Measurements from ENCODE around the gene ATP13A3. TPM values are rescaled to one million over a fixed set of nuclear protein-coding genes. Genes with fewer than 3 reads are reported as not detected.

The ATP13A3 gene
- total and polyA plus RNA-seq, 10 of the 15 experiments (the other 5 are each of a cell fraction or from before 2014, with no cell fraction given): 14.0 to 108 (median 69.5) TPM

DNA sequence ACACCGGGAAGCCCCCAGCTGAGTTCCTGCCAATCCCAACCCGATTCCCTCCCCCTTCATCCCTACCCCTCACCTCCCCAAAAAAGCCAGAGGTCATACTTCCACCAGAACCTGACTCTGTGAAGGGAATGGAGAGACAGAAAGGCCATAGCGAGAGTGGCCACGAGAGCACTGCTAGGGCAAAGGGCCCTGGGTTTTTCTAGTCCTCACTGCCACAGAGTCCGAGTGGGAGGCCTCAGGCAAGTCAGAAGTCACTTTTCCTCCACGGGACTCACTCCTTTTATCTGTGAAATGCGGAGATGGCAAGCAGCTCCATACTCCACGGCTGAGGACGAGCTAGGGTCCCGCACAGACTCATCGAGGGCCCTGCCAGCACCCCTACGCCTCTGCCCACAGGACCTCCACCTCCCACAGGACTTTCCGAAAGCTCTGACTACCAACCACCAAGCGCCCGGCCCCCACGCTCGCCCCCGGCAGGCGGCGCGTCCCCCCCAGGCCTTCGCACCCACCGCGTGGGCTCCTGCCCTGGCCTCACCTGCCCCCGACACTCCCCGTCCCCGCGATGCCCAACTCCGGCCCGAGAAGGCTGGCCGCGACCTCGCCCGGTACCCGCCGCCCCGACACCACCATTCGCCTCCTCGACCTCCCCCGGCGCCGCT lies 792 bp downstream of the ATP13A3 start:
- DNase-seq (ENCODE audit: low read depth, low spot score): no peak
- RAD21 ChIA-PET (ENCODE audit: unreplicated experiment): interaction anchor here (1.0 to 4.2 kb wide), 6 partner anchors 11 to 185 kb away, joined by 3 to 39 read pairs (median 7); no protein-coding TSS in a partner anchor
- CTCF ChIA-PET: interaction anchor here (0.6 to 4.2 kb wide), 6 partner anchors 11 to 748 kb away, joined by 3 to 58 read pairs (median 4); no protein-coding TSS in a partner anchor
- H3K27me3 ChIP-seq (replicated peaks in 1 of 2; ENCODE audit: control insufficient read depth in 2 of 2, insufficient read depth in 2 of 2, low read length in 1 of 2): no peaks in the 10 kb centered on the region
- TF ChIP-seq ZBED1 (IDR thresholded peaks at IDR 0.05; ENCODE audit: borderline replicate concordance) (no peak), RUNX3 (IDR thresholded peaks at IDR 0.05; ENCODE audit: low read length) (peak; percentile 21; the same call in 1 of the 2 replicates), NBN (IDR thresholded peaks at IDR 0.05) (peak; percentile 45; the same call in 1 of the 2 replicates), EGR1 (IDR thresholded peaks at IDR 0.05; ENCODE audit: borderline replicate concordance in 1 of 2, low read depth in 2 of 2, low read length in 2 of 2) (peak in 1 of 2 experiments; percentile 59; a peak in 1 of 3 replicates), TCF12 (IDR thresholded peaks at IDR 0.05; ENCODE audit: low read depth, low read length) (0 out of 2 replicates have a peak, but pooled peaks have one; percentile 24), MXI1 (IDR thresholded peaks at IDR 0.05; ENCODE audit: low read depth, low read length) (peak; percentile 12; the same call in 1 of the 2 replicates), POLR2AphosphoS5 (IDR thresholded peaks at IDR 0.05; ENCODE audit: low read length) (peak; percentile 60; the same call in 1 of the 2 replicates), DPF2 (IDR thresholded peaks at IDR 0.05) (0 out of 2 replicates have a peak, but pooled peaks have one; percentile 12)
- TF ChIP-seq, protein P1, sequence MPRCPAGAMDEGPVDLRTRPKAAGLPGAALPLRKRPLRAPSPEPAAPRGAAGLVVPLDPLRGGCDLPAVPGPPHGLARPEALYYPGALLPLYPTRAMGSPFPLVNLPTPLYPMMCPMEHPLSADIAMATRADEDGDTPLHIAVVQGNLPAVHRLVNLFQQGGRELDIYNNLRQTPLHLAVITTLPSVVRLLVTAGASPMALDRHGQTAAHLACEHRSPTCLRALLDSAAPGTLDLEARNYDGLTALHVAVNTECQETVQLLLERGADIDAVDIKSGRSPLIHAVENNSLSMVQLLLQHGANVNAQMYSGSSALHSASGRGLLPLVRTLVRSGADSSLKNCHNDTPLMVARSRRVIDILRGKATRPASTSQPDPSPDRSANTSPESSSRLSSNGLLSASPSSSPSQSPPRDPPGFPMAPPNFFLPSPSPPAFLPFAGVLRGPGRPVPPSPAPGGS (IDR thresholded peaks at IDR 0.05; ENCODE audit: borderline replicate concordance, insufficient read depth, low read depth, low read length, poor library complexity, severe bottlenecking): no peak
- TF ChIP-seq, protein P2, sequence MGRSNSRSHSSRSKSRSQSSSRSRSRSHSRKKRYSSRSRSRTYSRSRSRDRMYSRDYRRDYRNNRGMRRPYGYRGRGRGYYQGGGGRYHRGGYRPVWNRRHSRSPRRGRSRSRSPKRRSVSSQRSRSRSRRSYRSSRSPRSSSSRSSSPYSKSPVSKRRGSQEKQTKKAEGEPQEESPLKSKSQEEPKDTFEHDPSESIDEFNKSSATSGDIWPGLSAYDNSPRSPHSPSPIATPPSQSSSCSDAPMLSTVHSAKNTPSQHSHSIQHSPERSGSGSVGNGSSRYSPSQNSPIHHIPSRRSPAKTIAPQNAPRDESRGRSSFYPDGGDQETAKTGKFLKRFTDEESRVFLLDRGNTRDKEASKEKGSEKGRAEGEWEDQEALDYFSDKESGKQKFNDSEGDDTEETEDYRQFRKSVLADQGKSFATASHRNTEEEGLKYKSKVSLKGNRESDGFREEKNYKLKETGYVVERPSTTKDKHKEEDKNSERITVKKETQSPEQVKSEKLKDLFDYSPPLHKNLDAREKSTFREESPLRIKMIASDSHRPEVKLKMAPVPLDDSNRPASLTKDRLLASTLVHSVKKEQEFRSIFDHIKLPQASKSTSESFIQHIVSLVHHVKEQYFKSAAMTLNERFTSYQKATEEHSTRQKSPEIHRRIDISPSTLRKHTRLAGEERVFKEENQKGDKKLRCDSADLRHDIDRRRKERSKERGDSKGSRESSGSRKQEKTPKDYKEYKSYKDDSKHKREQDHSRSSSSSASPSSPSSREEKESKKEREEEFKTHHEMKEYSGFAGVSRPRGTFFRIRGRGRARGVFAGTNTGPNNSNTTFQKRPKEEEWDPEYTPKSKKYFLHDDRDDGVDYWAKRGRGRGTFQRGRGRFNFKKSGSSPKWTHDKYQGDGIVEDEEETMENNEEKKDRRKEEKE (IDR thresholded peaks at IDR 0.05): no peak
- TF ChIP-seq, protein P3, sequence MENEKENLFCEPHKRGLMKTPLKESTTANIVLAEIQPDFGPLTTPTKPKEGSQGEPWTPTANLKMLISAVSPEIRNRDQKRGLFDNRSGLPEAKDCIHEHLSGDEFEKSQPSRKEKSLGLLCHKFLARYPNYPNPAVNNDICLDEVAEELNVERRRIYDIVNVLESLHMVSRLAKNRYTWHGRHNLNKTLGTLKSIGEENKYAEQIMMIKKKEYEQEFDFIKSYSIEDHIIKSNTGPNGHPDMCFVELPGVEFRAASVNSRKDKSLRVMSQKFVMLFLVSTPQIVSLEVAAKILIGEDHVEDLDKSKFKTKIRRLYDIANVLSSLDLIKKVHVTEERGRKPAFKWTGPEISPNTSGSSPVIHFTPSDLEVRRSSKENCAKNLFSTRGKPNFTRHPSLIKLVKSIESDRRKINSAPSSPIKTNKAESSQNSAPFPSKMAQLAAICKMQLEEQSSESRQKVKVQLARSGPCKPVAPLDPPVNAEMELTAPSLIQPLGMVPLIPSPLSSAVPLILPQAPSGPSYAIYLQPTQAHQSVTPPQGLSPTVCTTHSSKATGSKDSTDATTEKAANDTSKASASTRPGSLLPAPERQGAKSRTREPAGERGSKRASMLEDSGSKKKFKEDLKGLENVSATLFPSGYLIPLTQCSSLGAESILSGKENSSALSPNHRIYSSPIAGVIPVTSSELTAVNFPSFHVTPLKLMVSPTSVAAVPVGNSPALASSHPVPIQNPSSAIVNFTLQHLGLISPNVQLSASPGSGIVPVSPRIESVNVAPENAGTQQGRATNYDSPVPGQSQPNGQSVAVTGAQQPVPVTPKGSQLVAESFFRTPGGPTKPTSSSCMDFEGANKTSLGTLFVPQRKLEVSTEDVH (IDR thresholded peaks at IDR 0.05; ENCODE audit: low read depth, partially characterized antibody): no peak
- intact Hi-C loops (cut with micrococcal nuclease; ENCODE audit: unreplicated experiment): no loop called here
- H3K79me2 ChIP-seq (ENCODE audit: control insufficient read depth, insufficient read depth, low read length): peaks cover 66% of the 10 kb centered on the region
- H3K9ac ChIP-seq (ENCODE audit: control insufficient read depth, insufficient read depth, low read length): peak overlapping the region; percentile 90
- peak overlapping the region; percentile 92 for H3K27ac ChIP-seq (ENCODE audit: control insufficient read depth, insufficient read depth)
- SMC1A ChIA-PET (ENCODE audit: uncharacterized antibody, unreplicated experiment): interaction anchor here (1.5 to 3.9 kb wide), 4 partner anchors 14 to 98 kb away, joined by 6 to 57 read pairs (median 9); no protein-coding TSS in a partner anchor
- H4K20me1 ChIP-seq (ENCODE audit: control insufficient read depth, insufficient read depth): no peaks in the 10 kb centered on the region
- H3K36me3 ChIP-seq (ENCODE audit: control insufficient read depth in 2 of 2, insufficient read depth in 2 of 2, low read length in 1 of 2): no peaks in the 10 kb centered on the region; a peak in 1 of 4 replicates
- peaks cover 21% of the 10 kb centered on the region for H3K4me1 ChIP-seq (ENCODE audit: control insufficient read depth, insufficient read depth, low read length)
- peak overlapping the region; percentile 84 for H3K4me3 ChIP-seq
- POLR2A ChIA-PET: interaction anchor here (0.8 to 2.6 kb wide), 6 partner anchors 9 to 109 kb away, joined by 3 to 10 read pairs (median 4); no protein-coding TSS in a partner anchor
- peak; percentile 10 for ATAC-seq
- H3K9me3 ChIP-seq (replicated peaks; ENCODE audit: control insufficient read depth, insufficient read depth, low read length): no peaks in the 10 kb centered on the region
- no TSS peak for BruUV-seq (replicated peaks)
- peak overlapping the region; percentile 77 for H3K4me2 ChIP-seq (ENCODE audit: control insufficient read depth, insufficient read depth)
- no peak for FAIRE-seq
- WGBS (ENCODE audit: insufficient coverage, insufficient replicate concordance, low lambda C conversion rate, missing lambda C conversion rate): under 1% methylated on average over 19 of the region's 42 CpGs
- H2AFZ ChIP-seq (ENCODE audit: control insufficient read depth, low read depth, low read length): peak overlapping the region; percentile 56
- in situ Hi-C loops (cut with MboI): no loop called here
